GM23338 (cell line): ENCODE data around the gene RAB20. TPM values are rescaled to one million over a fixed set of nuclear protein-coding genes. Genes with fewer than 3 reads are reported as not detected.

Experiments used
- ATAC-seq: fragments of 200-7000 bp; cut with Tn5 transposase; 3 replicates; pipeline ENCODE4 v1.9.1; 2020
- DNase-seq: peaks from one replicate; pipeline ENCODE4 v3.0.0-alpha.2; 2015; ENCODE audit warnings: low spot score
- H2AFZ ChIP-seq: fragments of 200-600 bp; sonication (generic); 2 replicates; pipeline ENCODE4 v1.8.0; 2016; ENCODE audit warnings: antibody characterized with exemption, mild to moderate bottlenecking, moderate library complexity
- H3F3A ChIP-seq: fragments of 200-600 bp; sonication (generic); replicated peaks from 2 replicates; pipeline ENCODE4 v1.8.0; 2017; ENCODE audit warnings: antibody characterized with exemption, mixed run types, low read depth
- H3K27ac ChIP-seq: fragments of 200-600 bp; sonication (generic); 2 replicates; pipeline ENCODE4 v1.6.1; 2016; ENCODE audit warnings: low read depth
- H3K27me3 ChIP-seq: fragments of 200-600 bp; sonication (generic); 2 replicates; pipeline ENCODE4 v1.8.0; 2016; ENCODE audit warnings: mild to moderate bottlenecking, mixed run types, moderate library complexity; ENCODE audit not compliant: insufficient read depth
- H3K36me3 ChIP-seq: fragments of 200-600 bp; sonication (generic); 2 replicates; pipeline ENCODE4 v1.8.0; 2016; ENCODE audit warnings: mild to moderate bottlenecking; ENCODE audit not compliant: insufficient read depth
- H3K4me1 ChIP-seq: fragments of 200-600 bp; sonication (generic); 2 replicates; pipeline ENCODE4 v1.8.0; 2016; ENCODE audit warnings: mild to moderate bottlenecking, moderate library complexity; ENCODE audit not compliant: insufficient read depth
- H3K4me2 ChIP-seq: fragments of 200-600 bp; sonication (generic); 2 replicates; pipeline ENCODE4 v1.7.1; 2017; ENCODE audit warnings: mixed run types
- H3K4me3 ChIP-seq: fragments of 200-600 bp; sonication (generic); 2 replicates; pipeline ENCODE4 v1.6.1; 2016; ENCODE audit warnings: mixed run types
- H3K79me2 ChIP-seq: fragments of 200-600 bp; sonication (generic); replicated peaks from 2 replicates; pipeline ENCODE4 v1.8.0; 2017; ENCODE audit warnings: mild to moderate bottlenecking; ENCODE audit not compliant: insufficient read depth
- H3K9me2 ChIP-seq: fragments of 200-600 bp; sonication (generic); 2 replicates; pipeline ENCODE4 v1.8.0; 2017; ENCODE audit not compliant: insufficient read depth
- H4K20me1 ChIP-seq: fragments of 200-600 bp; sonication (generic); replicated peaks from 2 replicates; pipeline ENCODE4 v1.8.0; 2017; ENCODE audit warnings: mild to moderate bottlenecking; ENCODE audit not compliant: insufficient read depth
- H3K27ac Mint-ChIP-seq: 2 replicates; pipeline ENCODE4 v1.8.0; 2020; ENCODE audit warnings: inconsistent platforms, mild to moderate bottlenecking, moderate library complexity, mixed read lengths
- H3K27me3 Mint-ChIP-seq: 3 replicates; pipeline ENCODE4 v1.8.0; 2022; ENCODE audit warnings: low read depth, mild to moderate bottlenecking, moderate library complexity, mixed read lengths, inconsistent platforms; ENCODE audit not compliant: insufficient read depth, poor library complexity
- H3K36me3 Mint-ChIP-seq: 3 replicates; pipeline ENCODE4 v1.8.0; 2021; ENCODE audit warnings: low read depth, mild to moderate bottlenecking, inconsistent platforms, moderate library complexity, mixed read lengths
- H3K4me1 Mint-ChIP-seq: 3 replicates; pipeline ENCODE4 v1.8.0; 2020; ENCODE audit warnings: mild to moderate bottlenecking, inconsistent platforms, mixed read lengths
- H3K4me3 Mint-ChIP-seq: 3 replicates; pipeline ENCODE4 v1.8.0; 2021; ENCODE audit warnings: moderate library complexity, mild to moderate bottlenecking, inconsistent platforms, mixed read lengths
- H3K9me3 Mint-ChIP-seq: 3 replicates; pipeline ENCODE4 v1.8.0; 2020; ENCODE audit warnings: moderate library complexity, mild to moderate bottlenecking, inconsistent platforms, mixed read lengths
- CREB1 ChIP-seq: fragments of 250-450 bp; sonication (Bioruptor Pico); IDR thresholded peaks from 2 replicates; pipeline ENCODE4 v1.5.0; 2020; ENCODE audit warnings: low read depth, mild to moderate bottlenecking, moderate library complexity
- CTCF ChIP-seq, 2 experiments: fragments of 200-600 bp in 1 of 2; sonication (generic) in 1 of 2; conservative IDR thresholded peaks; 2 replicates each; pipeline versions ENCODE4 v1.5.1 to v1.6.1; 2016 to 2017; ENCODE audit warnings: antibody characterized with exemption in 2 of 2, low read depth in 2 of 2, mild to moderate bottlenecking in 2 of 2, moderate library complexity in 1 of 2
- EZH2 ChIP-seq: fragments of 200-600 bp; sonication (generic); IDR thresholded peaks from one replicate; pipeline ENCODE4 v1.8.0; 2017; ENCODE audit warnings: antibody characterized with exemption, mild to moderate bottlenecking, low read depth; ENCODE audit not compliant: unreplicated experiment
- EZH2phosphoT487 ChIP-seq: fragments of 200-600 bp; sonication (generic); IDR thresholded peaks from one replicate; pipeline ENCODE4 v1.8.1; 2018; ENCODE audit warnings: antibody characterized with exemption; ENCODE audit not compliant: unreplicated experiment
- JUNB ChIP-seq: IDR thresholded peaks from one replicate; pipeline ENCODE4 v1.6.1; 2016; ENCODE audit warnings: antibody characterized with exemption; ENCODE audit not compliant: unreplicated experiment
- REST ChIP-seq: IDR thresholded peaks from one replicate; pipeline ENCODE4 v1.6.1; 2018; ENCODE audit warnings: antibody characterized with exemption; ENCODE audit not compliant: unreplicated experiment
- STAT1 ChIP-seq: IDR thresholded peaks from one replicate; pipeline ENCODE4 v1.6.1; 2016; ENCODE audit warnings: antibody characterized with exemption; ENCODE audit not compliant: unreplicated experiment
- ZNF114 ChIP-seq: fragments of 250-450 bp; sonication (Bioruptor Pico); IDR thresholded peaks from 2 replicates; pipeline ENCODE4 v1.5.0; 2020; ENCODE audit warnings: mild to moderate bottlenecking, moderate library complexity
- ZNF331 ChIP-seq: fragments of 250-450 bp; sonication (Bioruptor Pico); IDR thresholded peaks from 2 replicates; pipeline ENCODE4 v1.5.0; 2020; ENCODE audit warnings: low read depth, mild to moderate bottlenecking, moderate library complexity
- polyA plus RNA-seq: library from polyadenylated mRNA; unstranded; fragments of >200 nt; fragmentation: Nextera tagmentation; extraction: Ambion mirVana; gene quantifications from 2 replicates; pipeline ENCODE4 v1.2.1, GENCODE V29; 2016
- total RNA-seq: library from RNA; depleted of rRNA; stranded (reverse); fragments of >200 nt; shearing (Covaris generic); gene quantifications from 2 replicates; pipeline ENCODE4 v1.2.3, GENCODE V29; 2014
- TF ChIP-seq, protein P1 (sequence below): IDR thresholded peaks from 2 replicates; pipeline ENCODE4 v1.6.1; 2016; ENCODE audit warnings: antibody characterized with exemption

Gene RAB20
- total and polyA plus RNA-seq, 2 experiments from 2014 or later = 12.3 to 26.6 TPM

- Histone ChIP-seq H4K20me1 (no peaks in the 10 kb centered on the region), H3K27me3 (no peaks in the 10 kb centered on the region), H3K9me2 (no peaks in the 10 kb centered on the region; the same call in 1 of the 2 replicates), H2AFZ (no peak overlapping the region), H3K36me3 (no peaks in the 10 kb centered on the region), H3K79me2 (no peaks in the 10 kb centered on the region), H3K4me1 (peaks cover 9% of the 10 kb centered on the region), H3K4me3 (no peak overlapping the region), H3K27ac (no peak overlapping the region), H3F3A (0 out of 2 replicates have a peak, but pooled peaks cover 3% of the 10 kb centered on the region), H3K4me2 (no peak overlapping the region)
- peaks cover 32% of the 10 kb centered on the region for H3K36me3 Mint-ChIP-seq
- no peaks in the 10 kb centered on the region; the same call in 2 of the 3 replicates for H3K9me3 Mint-ChIP-seq
- DNase-seq (no peak), ATAC-seq (no peak)
- TF ChIP-seq STAT1 (no peak), ZNF331 (no peak), EZH2phosphoT487 (no peak), JUNB (no peak), ZNF114 (CRISPR knock-in tag) (no peak), CTCF (conservative IDR thresholded peaks at IDR 0.05; ENCODE audit: low read depth in 2 of 2) (no peak), REST (no peak), CREB1 (CRISPR knock-in tag) (no peak)
- TF ChIP-seq, protein P1, sequence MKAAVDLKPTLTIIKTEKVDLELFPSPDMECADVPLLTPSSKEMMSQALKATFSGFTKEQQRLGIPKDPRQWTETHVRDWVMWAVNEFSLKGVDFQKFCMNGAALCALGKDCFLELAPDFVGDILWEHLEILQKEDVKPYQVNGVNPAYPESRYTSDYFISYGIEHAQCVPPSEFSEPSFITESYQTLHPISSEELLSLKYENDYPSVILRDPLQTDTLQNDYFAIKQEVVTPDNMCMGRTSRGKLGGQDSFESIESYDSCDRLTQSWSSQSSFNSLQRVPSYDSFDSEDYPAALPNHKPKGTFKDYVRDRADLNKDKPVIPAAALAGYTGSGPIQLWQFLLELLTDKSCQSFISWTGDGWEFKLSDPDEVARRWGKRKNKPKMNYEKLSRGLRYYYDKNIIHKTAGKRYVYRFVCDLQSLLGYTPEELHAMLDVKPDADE = no peak
- peaks cover 11% of the 10 kb centered on the region for H3K4me1 Mint-ChIP-seq
- no peak overlapping the region for H3K27ac Mint-ChIP-seq
- no peak overlapping the region for H3K4me3 Mint-ChIP-seq
- peaks cover 15% of the 10 kb centered on the region for H3K27me3 Mint-ChIP-seq
Measured at GRCh38 chr13:110480161-110480560, 81.4 kb downstream of the RAB20 start.

DNA sequence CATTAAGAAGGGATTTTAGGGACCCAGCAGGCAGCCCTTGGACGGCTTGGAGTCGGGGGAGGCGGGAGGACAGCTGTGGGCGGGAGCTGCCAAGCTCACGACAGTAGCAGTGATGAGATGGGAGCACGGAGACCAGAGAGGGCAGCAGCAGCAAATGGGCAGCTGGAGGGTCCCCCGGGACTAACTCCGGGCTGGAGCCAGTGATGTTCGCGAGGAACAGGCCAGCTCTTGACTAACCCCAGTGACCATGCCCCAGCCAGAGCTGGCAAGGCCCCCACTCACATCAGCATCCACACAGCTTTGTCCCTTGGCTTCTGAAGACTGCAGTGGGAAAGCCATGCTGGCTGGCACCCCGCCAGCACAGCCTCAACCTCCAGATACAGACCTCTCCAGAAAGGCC, 81.9 kb downstream of the RAB20 start:
- ATAC-seq (peak; percentile 21; the same call in 2 of the 3 replicates), DNase-seq (no peak)
- peaks cover 7% of the 10 kb centered on the region for H3K4me1 Mint-ChIP-seq
- no peak overlapping the region for H3K4me3 Mint-ChIP-seq
- H4K20me1 ChIP-seq = no peaks in the 10 kb centered on the region
- H3K9me2 ChIP-seq = no peaks in the 10 kb centered on the region; the same call in 1 of the 2 replicates
- H3K79me2 ChIP-seq = no peaks in the 10 kb centered on the region
- no peak overlapping the region for H3K4me2 ChIP-seq
- H3K9me3 Mint-ChIP-seq = no peaks in the 10 kb centered on the region; the same call in 2 of the 3 replicates
- H3K4me1 ChIP-seq = peaks cover 4% of the 10 kb centered on the region; the same call in 1 of the 2 replicates
- H3K36me3 Mint-ChIP-seq = peaks cover 36% of the 10 kb centered on the region
- no peak overlapping the region for H3K27ac ChIP-seq
- 0 out of 2 replicates have a peak, but pooled peaks cover 7% of the 10 kb centered on the region for H3F3A ChIP-seq
- H3K27me3 Mint-ChIP-seq = peaks cover 14% of the 10 kb centered on the region
- H2AFZ ChIP-seq = no peak overlapping the region
- no peaks in the 10 kb centered on the region for H3K27me3 ChIP-seq
- peak overlapping the region; percentile 62; the same call in 1 of the 2 replicates for H3K27ac Mint-ChIP-seq
- H3K36me3 ChIP-seq = no peaks in the 10 kb centered on the region
- no peak overlapping the region for H3K4me3 ChIP-seq
- TF ChIP-seq, protein P1 = no peak
- TF ChIP-seq EZH2 (no peak), EZH2phosphoT487 (no peak), CREB1 (CRISPR knock-in tag) (no peak), ZNF331 (no peak), STAT1 (no peak), JUNB (no peak), REST (no peak), ZNF114 (CRISPR knock-in tag) (no peak)
